Ishikawa (cell line): ENCODE results near the gene ISL2.

Source experiments
- CEBPB ChIP-seq: IDR thresholded peaks from 2 replicates; pipeline ENCODE4 v1.6.1; 2012
- CREB1 ChIP-seq: IDR thresholded peaks from 2 replicates; pipeline ENCODE4 v1.6.1; 2012; ENCODE audit warnings: low read depth
- EGR1 ChIP-seq: IDR thresholded peaks from 2 replicates; pipeline ENCODE4 v1.6.1; 2012
- EP300 ChIP-seq: IDR thresholded peaks from 2 replicates; pipeline ENCODE4 v1.6.1; 2012; ENCODE audit warnings: borderline replicate concordance
- FOXM1 ChIP-seq: IDR thresholded peaks from 2 replicates; pipeline ENCODE4 v1.6.1; 2012; ENCODE audit warnings: low read depth, borderline replicate concordance
- NFIC ChIP-seq: IDR thresholded peaks from 2 replicates; pipeline ENCODE4 v1.6.1; 2012
- RAD21 ChIP-seq: IDR thresholded peaks from 2 replicates; pipeline ENCODE4 v1.6.1; 2012; ENCODE audit warnings: low read depth
- TAF1 ChIP-seq: IDR thresholded peaks from 2 replicates; pipeline ENCODE4 v1.6.1; 2012; ENCODE audit warnings: low read depth, mild to moderate bottlenecking
- TCF12 ChIP-seq: IDR thresholded peaks from 2 replicates; pipeline ENCODE4 v1.6.1; 2012; ENCODE audit warnings: low read depth
- TEAD4 ChIP-seq: IDR thresholded peaks from 2 replicates; pipeline ENCODE4 v1.6.1; 2012
- YY1 ChIP-seq: IDR thresholded peaks from 2 replicates; pipeline ENCODE4 v1.6.1; 2012; ENCODE audit warnings: low read depth
- ZBTB7A ChIP-seq: IDR thresholded peaks from 2 replicates; pipeline ENCODE4 v1.6.1; 2012; ENCODE audit warnings: low read depth
- TF ChIP-seq, protein P1 (sequence below): IDR thresholded peaks from 2 replicates; pipeline ENCODE4 v1.6.1; 2012; ENCODE audit warnings: low read depth, mild to moderate bottlenecking
- TF ChIP-seq, protein P2 (sequence below): IDR thresholded peaks from 2 replicates; pipeline ENCODE4 v1.6.1; 2012
- TF ChIP-seq, protein P3 (sequence below): IDR thresholded peaks from 2 replicates; pipeline ENCODE4 v1.6.1; 2012

Gene ISL2

DNA sequence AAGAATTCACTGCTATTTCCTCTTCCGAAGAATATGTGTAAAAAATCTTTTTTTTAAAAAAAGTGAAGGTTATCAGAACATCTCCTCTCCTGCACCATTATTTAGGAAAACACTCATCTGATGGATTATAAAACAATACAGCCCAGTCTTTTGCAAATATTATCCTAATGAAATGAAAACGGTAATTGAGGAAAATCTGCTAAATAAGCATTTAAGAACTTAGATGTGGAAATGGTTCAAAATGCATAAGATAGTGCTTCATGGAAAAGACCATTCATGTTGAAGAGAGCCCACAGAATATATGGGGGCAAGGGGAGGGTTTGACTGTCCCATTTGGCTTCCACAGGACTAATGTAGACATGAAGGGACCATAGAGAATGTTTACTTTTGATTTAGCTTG lies 47.8 kb downstream of the ISL2 start:
- TF ChIP-seq NFIC: no peak
- no peak for TF ChIP-seq TEAD4
- TF ChIP-seq TCF12: no peak
- TF ChIP-seq CREB1: no peak
- TF ChIP-seq, protein P1, sequence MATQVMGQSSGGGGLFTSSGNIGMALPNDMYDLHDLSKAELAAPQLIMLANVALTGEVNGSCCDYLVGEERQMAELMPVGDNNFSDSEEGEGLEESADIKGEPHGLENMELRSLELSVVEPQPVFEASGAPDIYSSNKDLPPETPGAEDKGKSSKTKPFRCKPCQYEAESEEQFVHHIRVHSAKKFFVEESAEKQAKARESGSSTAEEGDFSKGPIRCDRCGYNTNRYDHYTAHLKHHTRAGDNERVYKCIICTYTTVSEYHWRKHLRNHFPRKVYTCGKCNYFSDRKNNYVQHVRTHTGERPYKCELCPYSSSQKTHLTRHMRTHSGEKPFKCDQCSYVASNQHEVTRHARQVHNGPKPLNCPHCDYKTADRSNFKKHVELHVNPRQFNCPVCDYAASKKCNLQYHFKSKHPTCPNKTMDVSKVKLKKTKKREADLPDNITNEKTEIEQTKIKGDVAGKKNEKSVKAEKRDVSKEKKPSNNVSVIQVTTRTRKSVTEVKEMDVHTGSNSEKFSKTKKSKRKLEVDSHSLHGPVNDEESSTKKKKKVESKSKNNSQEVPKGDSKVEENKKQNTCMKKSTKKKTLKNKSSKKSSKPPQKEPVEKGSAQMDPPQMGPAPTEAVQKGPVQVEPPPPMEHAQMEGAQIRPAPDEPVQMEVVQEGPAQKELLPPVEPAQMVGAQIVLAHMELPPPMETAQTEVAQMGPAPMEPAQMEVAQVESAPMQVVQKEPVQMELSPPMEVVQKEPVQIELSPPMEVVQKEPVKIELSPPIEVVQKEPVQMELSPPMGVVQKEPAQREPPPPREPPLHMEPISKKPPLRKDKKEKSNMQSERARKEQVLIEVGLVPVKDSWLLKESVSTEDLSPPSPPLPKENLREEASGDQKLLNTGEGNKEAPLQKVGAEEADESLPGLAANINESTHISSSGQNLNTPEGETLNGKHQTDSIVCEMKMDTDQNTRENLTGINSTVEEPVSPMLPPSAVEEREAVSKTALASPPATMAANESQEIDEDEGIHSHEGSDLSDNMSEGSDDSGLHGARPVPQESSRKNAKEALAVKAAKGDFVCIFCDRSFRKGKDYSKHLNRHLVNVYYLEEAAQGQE: no peak
- no peak for TF ChIP-seq YY1
- no peak for TF ChIP-seq FOXM1
- TF ChIP-seq RAD21: no peak
- TF ChIP-seq CEBPB: no peak
- TF ChIP-seq, protein P2, sequence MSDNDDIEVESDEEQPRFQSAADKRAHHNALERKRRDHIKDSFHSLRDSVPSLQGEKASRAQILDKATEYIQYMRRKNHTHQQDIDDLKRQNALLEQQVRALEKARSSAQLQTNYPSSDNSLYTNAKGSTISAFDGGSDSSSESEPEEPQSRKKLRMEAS: no peak
- TF ChIP-seq EP300: no peak
- TF ChIP-seq, protein P3, sequence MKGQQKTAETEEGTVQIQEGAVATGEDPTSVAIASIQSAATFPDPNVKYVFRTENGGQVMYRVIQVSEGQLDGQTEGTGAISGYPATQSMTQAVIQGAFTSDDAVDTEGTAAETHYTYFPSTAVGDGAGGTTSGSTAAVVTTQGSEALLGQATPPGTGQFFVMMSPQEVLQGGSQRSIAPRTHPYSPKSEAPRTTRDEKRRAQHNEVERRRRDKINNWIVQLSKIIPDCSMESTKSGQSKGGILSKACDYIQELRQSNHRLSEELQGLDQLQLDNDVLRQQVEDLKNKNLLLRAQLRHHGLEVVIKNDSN: no peak
- no peak for TF ChIP-seq ZBTB7A
- TF ChIP-seq TAF1: no peak
- TF ChIP-seq EGR1: no peak

DNA sequence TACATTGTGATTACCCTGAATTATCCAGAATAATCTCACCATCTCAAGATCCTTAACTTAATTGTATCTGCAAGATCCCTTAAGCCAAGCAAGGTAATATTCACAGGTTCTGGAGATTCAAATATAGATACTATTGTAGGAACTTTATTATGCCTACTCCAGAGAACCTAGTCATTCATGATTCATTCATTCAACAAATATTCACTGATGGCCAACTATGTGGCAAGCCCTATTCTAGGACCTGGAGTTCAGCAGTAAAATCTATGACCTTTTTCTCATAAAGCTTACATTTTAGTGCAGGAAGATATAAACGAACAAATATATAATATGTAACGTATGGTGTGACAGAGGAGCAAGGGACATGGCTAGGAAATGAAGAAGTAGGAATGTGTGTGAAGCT lies 49.6 kb downstream of the ISL2 start:
- TF ChIP-seq FOXM1: no peak
- TF ChIP-seq EGR1: no peak
- TF ChIP-seq EP300: no peak
- TF ChIP-seq TEAD4: no peak
- no peak for TF ChIP-seq TAF1
- TF ChIP-seq, protein P3: no peak
- TF ChIP-seq, protein P2: no peak
- no peak for TF ChIP-seq TCF12
- TF ChIP-seq CREB1: no peak
- TF ChIP-seq, protein P1: no peak
- TF ChIP-seq RAD21: no peak
- no peak for TF ChIP-seq NFIC
- no peak for TF ChIP-seq YY1
- TF ChIP-seq CEBPB: no peak
- no peak for TF ChIP-seq ZBTB7A

DNA sequence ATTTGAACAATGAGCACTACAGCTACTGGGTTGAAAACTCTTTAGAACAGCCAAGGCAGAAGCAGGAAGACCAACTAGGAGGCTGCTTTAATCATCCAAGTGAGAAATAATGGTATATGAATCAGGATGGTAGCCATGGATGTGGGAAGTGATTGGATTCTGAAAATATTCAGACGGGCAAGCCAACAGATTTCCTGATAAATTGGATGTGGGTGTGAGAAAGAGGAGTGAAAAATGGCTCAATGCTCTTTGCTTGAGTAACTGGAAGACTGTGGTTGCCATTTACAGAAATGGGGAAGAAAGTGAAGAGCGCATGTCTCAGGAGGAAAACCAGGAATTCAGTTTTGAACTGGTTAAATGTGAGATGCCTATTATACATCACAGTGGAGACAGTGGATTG lies 50.4 kb downstream of the ISL2 start:
- no peak for TF ChIP-seq TCF12
- no peak for TF ChIP-seq TEAD4
- TF ChIP-seq, protein P3: no peak
- TF ChIP-seq, protein P2: no peak
- TF ChIP-seq, protein P1: no peak
- no peak for TF ChIP-seq NFIC
- TF ChIP-seq CREB1: no peak
- no peak for TF ChIP-seq EGR1
- no peak for TF ChIP-seq YY1
- no peak for TF ChIP-seq TAF1

DNA sequence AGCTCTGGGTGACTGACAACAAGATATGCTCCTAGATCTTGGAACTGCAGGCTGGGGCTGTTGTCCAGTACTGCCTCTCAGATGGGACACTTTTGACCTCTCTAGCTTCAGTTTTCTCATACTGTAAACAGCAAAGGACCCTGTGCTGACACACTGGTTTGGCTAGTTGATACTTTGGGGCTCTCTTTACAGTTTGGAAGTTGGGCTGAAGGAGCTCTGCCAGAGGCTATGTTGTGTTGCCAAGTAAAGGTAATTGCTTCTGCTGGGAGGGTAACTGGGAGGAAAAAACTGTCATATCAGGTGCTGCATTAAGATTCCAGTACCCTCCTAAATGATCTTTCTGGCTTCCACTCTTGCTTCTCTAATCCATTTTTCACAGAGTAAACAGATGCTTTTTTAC lies 54.0 kb downstream of the ISL2 start:
- TF ChIP-seq, protein P3: no peak
- TF ChIP-seq, protein P1: no peak
